ENCODE results near the gene TCAF1. TPM values are rescaled to one million over a fixed set of nuclear protein-coding genes. Genes with fewer than 3 reads are reported as not detected.

The TCAF1 gene
- polyA plus RNA-seq, 1 donor from 2014 or later, result 172 TPM

DNA sequence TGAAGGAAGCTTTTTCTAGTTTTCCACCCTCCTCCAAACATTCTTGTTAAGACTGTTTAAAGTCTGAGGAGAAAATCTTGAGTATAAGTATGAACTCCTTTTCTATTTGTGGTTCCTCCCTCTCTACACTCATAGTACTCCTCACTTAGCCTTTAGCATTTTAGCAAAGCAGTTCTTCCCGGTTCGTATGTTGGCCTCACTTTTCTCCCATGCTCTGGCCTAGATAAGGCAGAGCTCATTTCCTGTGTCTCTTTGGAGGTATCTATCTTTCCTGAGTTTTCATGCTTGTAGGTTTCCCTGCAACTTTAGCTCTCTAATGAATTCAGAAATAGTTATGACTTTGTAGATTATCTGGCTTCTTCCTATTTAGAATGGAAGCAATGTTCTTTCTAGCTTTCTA, 46.8 kb upstream of the TCAF1 start:
- no peak overlapping the region for H3K9ac ChIP-seq (ENCODE audit: low read length)
- no peak overlapping the region for H3K27ac ChIP-seq (ENCODE audit: low read length)
- no peak overlapping the region for H2AFZ ChIP-seq (ENCODE audit: low read depth, low read length)
- no peak overlapping the region for H3K4me3 ChIP-seq (ENCODE audit: low read length)
- H3K36me3 ChIP-seq (ENCODE audit: insufficient read depth, low read length), result no peaks in the 10 kb centered on the region
- no peaks in the 10 kb centered on the region for H4K20me1 ChIP-seq (ENCODE audit: insufficient read depth)
- no peaks in the 10 kb centered on the region for H3F3A ChIP-seq (ENCODE audit: insufficient read depth, low read length, poor library complexity, severe bottlenecking)
- H3K79me2 ChIP-seq (replicated peaks; ENCODE audit: insufficient read depth, low read length), result no peaks in the 10 kb centered on the region
- no peaks in the 10 kb centered on the region for H3K9me2 ChIP-seq (ENCODE audit: insufficient read depth, low read length)
- H3K27me3 ChIP-seq (ENCODE audit: insufficient read depth, low read depth, low read length), result no peaks in the 10 kb centered on the region
- H3K9me3 ChIP-seq (ENCODE audit: low read length), result no peaks in the 10 kb centered on the region
- no peak overlapping the region for H3K4me2 ChIP-seq (ENCODE audit: low read length)
- TF ChIP-seq, protein P1, sequence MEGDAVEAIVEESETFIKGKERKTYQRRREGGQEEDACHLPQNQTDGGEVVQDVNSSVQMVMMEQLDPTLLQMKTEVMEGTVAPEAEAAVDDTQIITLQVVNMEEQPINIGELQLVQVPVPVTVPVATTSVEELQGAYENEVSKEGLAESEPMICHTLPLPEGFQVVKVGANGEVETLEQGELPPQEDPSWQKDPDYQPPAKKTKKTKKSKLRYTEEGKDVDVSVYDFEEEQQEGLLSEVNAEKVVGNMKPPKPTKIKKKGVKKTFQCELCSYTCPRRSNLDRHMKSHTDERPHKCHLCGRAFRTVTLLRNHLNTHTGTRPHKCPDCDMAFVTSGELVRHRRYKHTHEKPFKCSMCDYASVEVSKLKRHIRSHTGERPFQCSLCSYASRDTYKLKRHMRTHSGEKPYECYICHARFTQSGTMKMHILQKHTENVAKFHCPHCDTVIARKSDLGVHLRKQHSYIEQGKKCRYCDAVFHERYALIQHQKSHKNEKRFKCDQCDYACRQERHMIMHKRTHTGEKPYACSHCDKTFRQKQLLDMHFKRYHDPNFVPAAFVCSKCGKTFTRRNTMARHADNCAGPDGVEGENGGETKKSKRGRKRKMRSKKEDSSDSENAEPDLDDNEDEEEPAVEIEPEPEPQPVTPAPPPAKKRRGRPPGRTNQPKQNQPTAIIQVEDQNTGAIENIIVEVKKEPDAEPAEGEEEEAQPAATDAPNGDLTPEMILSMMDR (IDR thresholded peaks at IDR 0.05; ENCODE audit: poor library complexity, severe bottlenecking), result no peak
- TF ChIP-seq RAD21 (conservative IDR thresholded peaks at IDR 0.05), result no peak

DNA sequence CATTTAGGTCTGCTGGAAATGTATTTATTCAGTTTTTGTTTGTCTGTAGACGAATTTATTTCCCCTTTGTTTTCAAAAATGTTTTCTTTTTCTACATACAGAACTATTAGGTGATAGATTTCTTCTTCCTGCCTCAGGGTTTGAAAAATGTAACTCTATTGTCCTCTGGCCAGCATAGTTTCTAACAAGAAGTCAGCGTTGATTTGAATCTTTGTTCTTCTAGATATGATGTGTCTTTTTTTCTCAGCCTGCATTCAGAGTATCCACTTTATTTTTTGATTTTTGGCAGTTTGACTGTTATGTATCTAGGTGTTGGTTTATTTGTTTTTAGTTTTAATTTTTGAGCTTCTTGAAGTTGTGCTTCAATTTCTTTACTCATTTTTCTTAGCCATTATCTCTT, 45.1 kb upstream of the TCAF1 start:
- no peak for TF ChIP-seq SMC3 (conservative IDR thresholded peaks at IDR 0.05; ENCODE audit: poor library complexity)
- TF ChIP-seq POLR2AphosphoS5 (IDR thresholded peaks at IDR 0.05), result no peak
- TF ChIP-seq, protein P2, sequence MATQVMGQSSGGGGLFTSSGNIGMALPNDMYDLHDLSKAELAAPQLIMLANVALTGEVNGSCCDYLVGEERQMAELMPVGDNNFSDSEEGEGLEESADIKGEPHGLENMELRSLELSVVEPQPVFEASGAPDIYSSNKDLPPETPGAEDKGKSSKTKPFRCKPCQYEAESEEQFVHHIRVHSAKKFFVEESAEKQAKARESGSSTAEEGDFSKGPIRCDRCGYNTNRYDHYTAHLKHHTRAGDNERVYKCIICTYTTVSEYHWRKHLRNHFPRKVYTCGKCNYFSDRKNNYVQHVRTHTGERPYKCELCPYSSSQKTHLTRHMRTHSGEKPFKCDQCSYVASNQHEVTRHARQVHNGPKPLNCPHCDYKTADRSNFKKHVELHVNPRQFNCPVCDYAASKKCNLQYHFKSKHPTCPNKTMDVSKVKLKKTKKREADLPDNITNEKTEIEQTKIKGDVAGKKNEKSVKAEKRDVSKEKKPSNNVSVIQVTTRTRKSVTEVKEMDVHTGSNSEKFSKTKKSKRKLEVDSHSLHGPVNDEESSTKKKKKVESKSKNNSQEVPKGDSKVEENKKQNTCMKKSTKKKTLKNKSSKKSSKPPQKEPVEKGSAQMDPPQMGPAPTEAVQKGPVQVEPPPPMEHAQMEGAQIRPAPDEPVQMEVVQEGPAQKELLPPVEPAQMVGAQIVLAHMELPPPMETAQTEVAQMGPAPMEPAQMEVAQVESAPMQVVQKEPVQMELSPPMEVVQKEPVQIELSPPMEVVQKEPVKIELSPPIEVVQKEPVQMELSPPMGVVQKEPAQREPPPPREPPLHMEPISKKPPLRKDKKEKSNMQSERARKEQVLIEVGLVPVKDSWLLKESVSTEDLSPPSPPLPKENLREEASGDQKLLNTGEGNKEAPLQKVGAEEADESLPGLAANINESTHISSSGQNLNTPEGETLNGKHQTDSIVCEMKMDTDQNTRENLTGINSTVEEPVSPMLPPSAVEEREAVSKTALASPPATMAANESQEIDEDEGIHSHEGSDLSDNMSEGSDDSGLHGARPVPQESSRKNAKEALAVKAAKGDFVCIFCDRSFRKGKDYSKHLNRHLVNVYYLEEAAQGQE (IDR thresholded peaks at IDR 0.05; ENCODE audit: borderline replicate concordance), result no peak
- TF ChIP-seq TAF1 (IDR thresholded peaks at IDR 0.05; ENCODE audit: low read depth), result no peak
- no peak for TF ChIP-seq MXI1 (conservative IDR thresholded peaks at IDR 0.05; ENCODE audit: poor library complexity, severe bottlenecking)
- no peak for TF ChIP-seq EP300 (conservative IDR thresholded peaks at IDR 0.05; ENCODE audit: poor library complexity, severe bottlenecking)
- TF ChIP-seq, protein P1 (IDR thresholded peaks at IDR 0.05; ENCODE audit: poor library complexity, severe bottlenecking), result no peak
- no peak for TF ChIP-seq EZH2 (IDR thresholded peaks at IDR 0.05; ENCODE audit: borderline replicate concordance, insufficient read depth, low read length, poor library complexity, severe bottlenecking)
- TF ChIP-seq RAD21 (conservative IDR thresholded peaks at IDR 0.05), result no peak
- no peak overlapping the region for H3K4me2 ChIP-seq (ENCODE audit: low read length)

More for the DNA sequence above, 45.1 kb upstream of the TCAF1 start:
- H3F3A ChIP-seq (ENCODE audit: insufficient read depth, low read length, poor library complexity, severe bottlenecking), result no peaks in the 10 kb centered on the region
- H2AFZ ChIP-seq (ENCODE audit: low read depth, low read length), result no peak overlapping the region
- H4K20me1 ChIP-seq (ENCODE audit: insufficient read depth), result no peaks in the 10 kb centered on the region
- H3K9me2 ChIP-seq (ENCODE audit: insufficient read depth, low read length), result no peaks in the 10 kb centered on the region
- H3K9ac ChIP-seq (ENCODE audit: low read length), result no peak overlapping the region
- H3K27me3 ChIP-seq (ENCODE audit: insufficient read depth, low read depth, low read length), result no peaks in the 10 kb centered on the region
- no peaks in the 10 kb centered on the region for H3K36me3 ChIP-seq (ENCODE audit: insufficient read depth, low read length)
- no peaks in the 10 kb centered on the region for H3K79me2 ChIP-seq (replicated peaks; ENCODE audit: insufficient read depth, low read length)
- no peaks in the 10 kb centered on the region for H3K9me3 ChIP-seq (ENCODE audit: low read length)
- no peak overlapping the region for H3K27ac ChIP-seq (ENCODE audit: low read length)
- no peak overlapping the region for H3K4me3 ChIP-seq (ENCODE audit: low read length)

All from neural cell (in vitro differentiated cells).